GM12801 (cell line): Measurements from ENCODE around the gene CCNB1IP1.

Source experiments
- TF ChIP-seq, protein P1 (sequence below): IDR thresholded peaks from one replicate; pipeline ENCODE4 v1.5.1; 2011; ENCODE audit warnings: control low read depth; ENCODE audit not compliant: insufficient read length; ENCODE audit errors: extremely low read depth

CCNB1IP1 gene

DNA sequence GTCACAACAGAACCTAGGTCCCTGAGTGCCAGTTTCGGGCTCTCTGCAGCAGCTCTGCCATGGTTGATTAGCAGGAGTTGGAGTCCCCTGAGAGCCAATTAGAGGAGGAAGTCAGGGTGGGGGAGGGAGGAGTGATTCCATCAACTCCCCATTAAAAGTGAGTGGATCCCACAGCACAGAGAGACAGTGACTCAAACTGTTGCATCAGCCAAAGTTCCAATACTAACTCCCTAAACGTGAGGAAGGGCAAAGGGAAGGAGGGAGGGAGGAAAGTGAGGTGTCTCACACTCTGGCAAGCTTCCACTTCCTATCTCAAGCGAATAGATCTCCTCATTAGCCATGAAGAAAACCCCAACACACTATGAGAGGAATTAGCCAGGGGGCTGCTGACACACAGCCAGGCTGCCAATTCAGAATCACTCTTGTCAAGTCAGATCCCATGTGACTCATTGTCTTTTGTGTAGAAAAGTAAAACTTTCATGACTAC, 70.4 kb downstream of the CCNB1IP1 start:
- TF ChIP-seq, protein P1, sequence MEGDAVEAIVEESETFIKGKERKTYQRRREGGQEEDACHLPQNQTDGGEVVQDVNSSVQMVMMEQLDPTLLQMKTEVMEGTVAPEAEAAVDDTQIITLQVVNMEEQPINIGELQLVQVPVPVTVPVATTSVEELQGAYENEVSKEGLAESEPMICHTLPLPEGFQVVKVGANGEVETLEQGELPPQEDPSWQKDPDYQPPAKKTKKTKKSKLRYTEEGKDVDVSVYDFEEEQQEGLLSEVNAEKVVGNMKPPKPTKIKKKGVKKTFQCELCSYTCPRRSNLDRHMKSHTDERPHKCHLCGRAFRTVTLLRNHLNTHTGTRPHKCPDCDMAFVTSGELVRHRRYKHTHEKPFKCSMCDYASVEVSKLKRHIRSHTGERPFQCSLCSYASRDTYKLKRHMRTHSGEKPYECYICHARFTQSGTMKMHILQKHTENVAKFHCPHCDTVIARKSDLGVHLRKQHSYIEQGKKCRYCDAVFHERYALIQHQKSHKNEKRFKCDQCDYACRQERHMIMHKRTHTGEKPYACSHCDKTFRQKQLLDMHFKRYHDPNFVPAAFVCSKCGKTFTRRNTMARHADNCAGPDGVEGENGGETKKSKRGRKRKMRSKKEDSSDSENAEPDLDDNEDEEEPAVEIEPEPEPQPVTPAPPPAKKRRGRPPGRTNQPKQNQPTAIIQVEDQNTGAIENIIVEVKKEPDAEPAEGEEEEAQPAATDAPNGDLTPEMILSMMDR, result no peak
